Measurements from ENCODE around the gene C1QL4.
"Not testable (repeated sequence)": the region's sequence is repeated elsewhere in the genome, so short reads cannot be mapped to it uniquely, and the experiment has no call there.

Gene C1QL4

DNA sequence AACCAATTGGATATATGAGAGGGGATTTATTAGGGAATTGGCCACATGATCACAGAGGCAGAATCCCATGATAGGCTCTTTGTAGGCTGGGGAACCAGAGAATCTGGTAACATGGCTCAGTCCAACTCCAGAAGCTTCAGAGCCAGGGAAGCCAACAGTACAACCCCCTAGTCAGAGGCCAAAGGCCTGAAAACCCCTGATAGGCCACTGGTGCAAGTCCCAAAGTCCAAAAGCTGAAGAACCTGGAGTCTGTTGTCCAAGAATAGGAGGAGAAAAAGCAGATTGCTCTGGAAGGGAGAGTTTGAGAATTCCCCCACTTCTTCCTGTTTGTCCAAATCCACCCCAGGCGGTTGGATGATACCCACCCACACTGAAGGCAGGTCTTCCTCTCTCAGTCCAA, 22.2 kb downstream of the C1QL4 start:
- DNase-seq (ENCODE audit: low read depth): no peak
- no peak overlapping the region for H3K4me3 ChIP-seq (ENCODE audit: low read depth, low read length)

DNA sequence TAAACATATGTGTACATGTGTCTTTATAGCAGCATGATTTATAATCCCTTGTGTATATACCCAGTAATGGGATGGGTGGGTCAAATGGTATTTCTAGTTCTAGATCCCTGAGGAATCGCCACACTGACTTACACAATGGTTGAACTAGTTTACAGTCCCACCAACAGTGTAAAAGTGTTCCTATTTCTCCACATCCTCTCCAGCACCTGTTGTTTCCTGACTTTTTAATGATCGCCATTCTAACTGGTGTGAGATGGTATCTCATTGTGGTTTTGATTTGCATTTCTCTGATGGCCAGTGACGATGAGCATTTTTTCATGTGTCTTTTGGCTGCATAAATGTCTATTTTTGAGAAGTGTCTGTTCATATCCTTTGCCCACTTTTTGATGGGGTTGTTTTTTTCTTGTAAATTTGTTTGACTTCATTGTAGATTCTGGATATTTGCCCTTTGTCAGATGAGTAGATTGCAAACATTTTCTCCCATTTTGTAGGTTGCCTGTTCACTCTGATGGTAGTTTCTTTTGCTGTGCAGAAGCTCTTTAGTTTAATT, 26.5 kb downstream of the C1QL4 start:
- DNase-seq (ENCODE audit: low read depth); H3K4me3 ChIP-seq (ENCODE audit: low read depth, low read length): not testable (repeated sequence)

DNA sequence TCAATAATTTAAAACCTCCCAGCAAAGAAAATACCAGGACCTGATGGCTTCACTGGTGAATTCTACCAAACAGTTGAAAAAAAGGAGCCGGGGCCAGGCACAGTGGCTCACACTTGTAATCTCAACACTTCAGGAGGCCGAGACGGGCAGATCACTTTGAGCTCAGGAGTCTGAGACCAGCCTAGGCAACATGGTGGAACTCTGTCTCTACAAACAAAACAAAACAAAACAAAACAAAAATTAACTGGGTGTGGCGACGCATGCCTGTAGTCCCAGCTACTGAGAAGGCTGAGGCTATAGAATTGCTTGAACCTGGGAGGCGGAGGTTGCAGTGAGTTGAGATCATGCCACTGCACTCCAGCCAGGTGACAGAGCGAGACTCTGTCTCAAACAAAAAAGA, 27.6 kb downstream of the C1QL4 start:
- DNase-seq (ENCODE audit: low read depth): no peak

DNA sequence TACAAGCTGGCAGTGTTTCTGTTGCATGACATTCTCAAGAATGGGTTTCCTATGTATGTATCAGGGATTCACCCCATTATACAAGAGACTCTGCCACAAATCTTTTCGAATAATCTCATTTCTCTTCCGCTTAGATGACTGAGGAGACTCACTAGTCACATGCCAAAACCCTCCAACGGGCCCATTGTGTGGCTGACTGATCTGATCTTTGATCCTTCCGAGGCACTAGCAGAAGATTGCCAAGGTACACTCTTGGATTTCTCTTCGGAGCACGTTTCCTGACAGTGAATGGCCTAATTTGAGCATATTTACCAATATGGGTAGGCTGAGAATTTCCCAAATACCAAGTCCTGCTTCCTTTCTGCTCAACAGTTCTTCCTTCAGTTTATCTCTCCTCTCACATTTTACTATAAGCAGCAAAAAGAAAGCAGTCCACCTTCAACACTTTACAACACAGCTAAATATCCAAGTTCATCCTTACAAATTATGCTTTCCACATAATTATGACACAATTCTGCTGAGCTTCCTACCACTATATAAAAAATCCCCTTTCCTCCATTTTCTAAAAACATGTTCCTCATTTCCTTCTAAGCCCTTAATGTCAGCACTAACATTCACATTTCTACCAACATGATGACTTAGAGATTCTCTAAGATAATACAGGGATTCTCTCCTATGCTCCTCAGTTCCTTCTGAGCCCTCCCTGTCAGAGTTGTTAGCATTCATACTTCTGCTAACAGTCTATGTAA, 31.1 kb downstream of the C1QL4 start:
- H3K4me3 ChIP-seq (ENCODE audit: low read depth, low read length): no peak overlapping the region
- DNase-seq (ENCODE audit: low read depth): no peak

More for the DNA sequence above, 27.6 kb downstream of the C1QL4 start:
- no peak overlapping the region for H3K4me3 ChIP-seq (ENCODE audit: low read depth, low read length)

DNA sequence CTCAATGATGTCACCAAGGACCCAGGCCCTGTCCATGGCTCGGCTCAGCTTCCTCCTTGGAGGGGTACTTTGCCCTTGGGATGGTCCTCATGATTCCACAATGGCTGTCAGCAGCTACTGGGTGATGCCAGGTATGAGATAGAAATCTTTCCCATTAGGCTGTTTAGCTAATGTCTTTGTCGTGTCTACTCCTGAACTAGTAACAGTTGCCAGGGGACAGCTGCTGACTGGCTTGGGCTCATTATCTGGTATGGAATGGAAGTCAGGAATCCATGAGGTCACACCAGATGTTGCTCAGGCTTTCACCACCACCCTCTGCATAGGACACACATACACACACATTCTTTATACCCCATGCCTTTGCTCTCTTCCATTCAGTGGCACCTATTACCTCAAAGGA, 32.8 kb downstream of the C1QL4 start:
- peak; percentile 31 for DNase-seq (ENCODE audit: low read depth)

DNA sequence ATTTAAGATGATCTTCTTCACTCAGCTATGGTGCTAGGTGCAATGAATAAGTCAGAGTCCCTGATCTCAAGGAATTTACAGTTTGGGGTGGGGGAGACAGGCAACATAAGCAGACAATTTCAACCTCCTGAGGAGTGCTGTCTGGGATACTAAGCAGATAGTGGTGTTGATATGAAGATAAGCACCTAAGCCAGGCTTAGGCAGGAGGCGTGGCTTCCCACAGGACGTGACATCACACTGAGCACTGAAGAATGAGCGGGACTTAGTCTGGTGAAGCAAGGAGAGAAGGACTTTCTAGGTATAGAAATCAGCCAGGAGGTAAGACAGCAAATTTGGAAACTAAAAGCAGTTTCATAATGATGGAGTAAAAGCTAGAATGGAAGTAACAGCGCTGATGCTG, 35.2 kb downstream of the C1QL4 start:
- no peak overlapping the region for H3K4me3 ChIP-seq (ENCODE audit: low read depth, low read length)
- no peak for DNase-seq (ENCODE audit: low read depth)

More for the DNA sequence above, 32.8 kb downstream of the C1QL4 start:
- H3K4me3 ChIP-seq (ENCODE audit: low read depth, low read length): no peak overlapping the region

DNA sequence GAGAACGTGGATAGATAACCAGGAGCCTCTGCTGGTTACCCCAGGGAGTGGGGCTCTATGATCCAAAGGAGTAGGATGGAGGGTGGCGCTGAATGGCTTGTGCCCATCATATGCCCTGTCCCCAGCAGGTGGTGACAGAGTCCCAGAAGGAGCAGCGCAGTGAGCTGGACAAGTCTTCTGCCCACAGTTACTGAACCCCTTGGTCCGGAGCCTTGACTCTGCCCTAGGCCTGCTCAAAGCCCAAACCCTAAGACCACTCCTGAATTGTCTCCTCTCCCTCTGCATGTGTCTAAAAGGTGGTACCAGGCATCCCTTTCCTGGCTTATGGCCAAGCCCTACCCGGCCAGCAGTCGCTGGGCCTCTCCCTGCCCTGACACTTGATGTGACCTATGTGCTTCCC, 38.8 kb downstream of the C1QL4 start:
- no peak overlapping the region for H3K4me3 ChIP-seq (ENCODE audit: low read depth, low read length)
- no peak for DNase-seq (ENCODE audit: low read depth)

DNA sequence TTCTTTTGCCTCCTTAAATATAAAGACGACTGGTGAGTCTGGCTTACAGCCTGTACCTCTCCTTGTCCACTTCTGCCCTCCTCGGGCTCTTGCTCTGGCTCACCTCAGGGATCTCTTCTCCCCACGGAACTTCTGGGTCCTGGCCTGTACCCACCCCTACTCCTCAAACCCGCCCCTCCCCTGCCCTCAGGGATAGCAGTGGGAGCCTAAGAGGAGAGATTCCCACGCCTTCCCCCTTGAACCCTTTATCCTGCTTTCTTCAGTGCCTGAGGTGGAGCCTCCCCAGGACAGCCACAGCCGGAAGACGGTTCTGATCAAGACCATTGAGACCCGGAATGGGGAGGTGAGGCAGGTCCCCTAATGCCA, 39.3 kb downstream of the C1QL4 start:
- no peak overlapping the region for H3K4me3 ChIP-seq (ENCODE audit: low read depth, low read length)
- no peak for DNase-seq (ENCODE audit: low read depth)

DNA sequence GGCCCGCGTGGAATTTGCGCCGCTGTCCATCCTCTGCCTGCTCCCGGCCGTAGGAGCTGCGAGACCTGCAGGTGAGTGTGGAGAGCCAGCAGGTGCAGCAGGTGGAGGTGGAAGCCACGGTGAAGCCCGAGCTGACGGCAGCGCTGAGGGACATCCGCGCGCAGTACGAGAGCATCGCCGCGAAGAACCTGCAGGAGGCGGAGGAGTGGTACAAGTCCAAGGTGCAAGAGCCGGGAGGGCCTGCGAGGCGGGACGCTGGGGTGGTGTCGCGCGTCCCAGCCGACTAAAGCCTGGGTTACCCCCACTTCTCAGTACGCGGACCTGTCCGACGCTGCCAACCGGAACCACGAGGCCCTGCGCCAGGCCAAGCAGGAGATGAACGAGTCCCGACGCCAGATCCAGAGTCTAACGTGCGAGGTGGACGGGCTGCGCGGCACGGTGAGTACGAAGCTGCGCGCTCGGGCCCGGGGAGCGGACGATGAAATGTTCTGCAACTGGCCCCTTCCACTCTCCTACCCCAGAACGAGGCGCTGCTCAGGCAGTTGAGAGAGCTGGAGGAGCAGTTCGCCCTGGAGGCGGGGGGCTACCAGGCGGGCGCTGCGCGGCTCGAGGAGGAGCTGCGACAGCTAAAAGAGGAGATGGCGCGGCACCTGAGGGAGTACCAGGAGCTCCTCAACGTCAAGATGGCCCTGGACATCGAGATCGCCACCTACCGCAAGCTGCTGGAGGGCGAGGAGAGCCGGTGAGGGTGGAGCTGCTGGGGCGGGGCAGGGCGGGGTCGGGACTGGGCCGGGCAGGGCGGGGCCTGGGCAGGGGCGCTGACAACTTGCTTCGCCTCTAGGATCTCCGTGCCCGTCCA, 39.9 kb downstream of the C1QL4 start:
- H3K4me3 ChIP-seq (ENCODE audit: low read depth, low read length): peak overlapping the region; percentile 7
- no peak for DNase-seq (ENCODE audit: low read depth)

DNA sequence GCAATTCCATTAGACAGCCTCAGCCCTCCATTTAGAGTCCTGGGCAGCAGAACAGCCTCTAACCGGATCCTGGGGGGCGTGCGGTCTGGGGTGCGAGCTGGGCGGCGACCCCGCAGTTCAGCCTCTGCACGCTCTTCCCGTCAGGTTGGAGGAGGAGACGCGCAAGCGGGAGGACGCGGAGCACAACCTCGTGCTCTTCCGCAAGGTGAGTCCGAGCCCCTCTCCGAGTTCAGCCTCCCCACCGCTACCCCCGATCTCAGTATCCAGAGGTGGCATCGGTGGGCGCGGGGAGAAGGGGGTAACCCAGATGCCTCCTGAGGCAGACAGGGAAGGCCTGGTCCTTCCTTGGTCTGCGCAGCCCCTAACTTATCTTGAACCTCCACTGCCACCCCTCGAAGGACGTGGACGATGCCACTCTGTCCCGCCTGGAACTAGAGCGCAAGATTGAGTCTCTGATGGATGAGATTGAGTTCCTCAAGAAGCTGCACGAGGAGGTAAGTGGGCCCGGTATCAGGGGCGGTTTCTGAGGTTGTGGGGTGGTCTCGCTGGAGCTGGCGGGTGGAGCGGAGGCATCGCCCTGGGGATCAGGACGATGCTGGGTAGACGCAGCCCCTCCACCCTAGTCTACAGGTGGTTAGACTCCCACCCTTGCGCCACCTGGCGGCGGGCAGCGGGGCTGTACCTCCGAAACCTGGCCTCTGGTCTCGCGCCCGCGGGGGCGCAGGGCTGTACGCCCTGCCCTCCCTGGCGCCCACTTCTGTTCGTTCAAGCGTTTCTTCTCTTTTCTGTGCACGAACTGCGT, 40.8 kb downstream of the C1QL4 start:
- H3K4me3 ChIP-seq (ENCODE audit: low read depth, low read length): no peak overlapping the region
- no peak for DNase-seq (ENCODE audit: low read depth)

DNA sequence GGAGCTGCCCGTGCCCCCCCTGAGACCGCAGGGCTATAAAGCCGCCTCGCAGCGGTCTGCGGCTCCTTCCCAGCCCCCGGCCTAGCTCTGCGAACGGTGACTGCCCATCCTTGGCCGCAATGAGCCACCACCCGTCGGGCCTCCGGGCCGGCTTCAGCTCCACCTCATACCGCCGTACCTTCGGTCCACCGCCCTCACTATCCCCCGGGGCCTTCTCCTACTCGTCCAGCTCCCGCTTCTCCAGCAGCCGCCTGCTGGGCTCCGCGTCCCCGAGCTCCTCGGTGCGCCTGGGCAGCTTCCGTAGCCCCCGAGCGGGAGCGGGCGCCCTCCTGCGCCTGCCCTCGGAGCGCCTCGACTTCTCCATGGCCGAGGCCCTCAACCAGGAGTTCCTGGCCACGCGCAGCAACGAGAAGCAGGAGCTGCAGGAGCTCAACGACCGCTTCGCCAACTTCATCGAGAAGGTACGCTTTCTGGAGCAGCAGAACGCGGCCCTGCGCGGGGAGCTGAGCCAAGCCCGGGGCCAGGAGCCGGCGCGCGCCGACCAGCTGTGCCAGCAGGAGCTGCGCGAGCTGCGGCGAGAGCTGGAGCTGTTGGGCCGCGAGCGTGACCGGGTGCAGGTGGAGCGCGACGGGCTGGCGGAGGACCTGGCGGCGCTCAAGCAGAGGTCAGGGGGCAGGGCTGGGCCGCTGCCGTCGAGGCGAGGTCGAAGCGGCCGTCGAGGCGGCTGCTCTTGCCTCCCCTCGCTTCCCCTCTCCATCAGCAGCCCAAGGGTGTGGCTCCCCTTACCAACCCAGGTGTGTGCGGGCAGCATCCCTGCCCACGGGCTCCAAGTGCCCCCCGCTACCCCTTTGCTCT, 41.7 kb downstream of the C1QL4 start, which contains the start of gene PRPH:
Gene PRPH (plus strand): TSS at position 66 of the 855 bp plus-strand sequence. CDS start 54 bp downstream, at position 120.
- H3K4me3 ChIP-seq (ENCODE audit: low read depth, low read length): no peak within 1 kb of the TSS
- no peak for DNase-seq (ENCODE audit: low read depth)

DNA sequence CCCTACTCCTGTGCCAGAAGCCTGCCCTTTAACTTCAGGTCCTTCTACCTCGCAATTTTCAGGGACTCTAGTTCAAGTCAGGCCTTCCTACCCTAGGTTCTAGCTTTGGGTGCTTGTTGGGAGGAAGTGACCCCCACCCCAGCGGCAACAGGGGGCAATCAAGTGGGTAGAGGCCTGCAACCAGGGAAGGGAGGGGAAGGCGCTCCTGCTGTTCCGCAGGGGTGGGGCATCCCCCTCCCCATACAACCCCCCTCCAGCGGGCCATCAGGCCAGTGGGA, 42.2 kb downstream of the C1QL4 start:
- no peak overlapping the region for H3K4me3 ChIP-seq (ENCODE audit: low read depth, low read length)
- DNase-seq (ENCODE audit: low read depth): no peak

DNA sequence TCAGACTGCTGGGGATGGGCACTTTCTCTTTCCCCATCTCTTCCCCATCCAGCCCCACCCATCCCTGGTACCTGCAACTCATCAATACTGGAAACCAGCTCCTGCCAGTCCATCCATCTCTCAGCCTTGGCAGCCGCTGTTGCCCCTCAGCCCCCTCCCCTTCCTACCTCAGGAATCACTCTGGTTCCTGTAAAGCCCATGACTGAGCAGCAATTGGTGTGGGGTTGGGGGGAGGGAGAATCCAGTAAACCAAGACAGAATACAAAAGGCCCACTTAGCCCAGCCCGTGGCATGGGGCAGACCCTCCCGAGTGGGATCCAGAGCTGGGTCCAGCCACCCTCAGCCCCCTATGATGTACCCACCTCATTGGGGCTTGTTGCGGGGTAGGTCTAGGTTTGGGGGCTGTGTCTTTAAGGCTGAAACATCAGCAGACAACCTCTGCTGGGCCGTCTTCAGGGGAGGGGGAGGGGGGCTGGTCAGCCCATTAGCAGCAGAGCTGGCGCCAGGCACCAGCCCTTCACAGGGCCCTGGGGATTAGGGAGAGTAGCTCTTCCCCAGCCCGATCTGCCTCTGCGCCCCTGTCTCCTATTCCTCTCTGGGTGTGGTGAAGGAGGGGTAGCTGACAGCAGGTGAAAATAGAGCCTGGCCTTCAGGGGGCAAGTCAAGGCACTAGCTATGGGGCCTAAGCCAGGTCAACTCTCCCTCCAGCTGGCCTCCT, 42.7 kb downstream of the C1QL4 start:
- no peak for DNase-seq (ENCODE audit: low read depth)
- H3K4me3 ChIP-seq (ENCODE audit: low read depth, low read length): no peak overlapping the region

DNA sequence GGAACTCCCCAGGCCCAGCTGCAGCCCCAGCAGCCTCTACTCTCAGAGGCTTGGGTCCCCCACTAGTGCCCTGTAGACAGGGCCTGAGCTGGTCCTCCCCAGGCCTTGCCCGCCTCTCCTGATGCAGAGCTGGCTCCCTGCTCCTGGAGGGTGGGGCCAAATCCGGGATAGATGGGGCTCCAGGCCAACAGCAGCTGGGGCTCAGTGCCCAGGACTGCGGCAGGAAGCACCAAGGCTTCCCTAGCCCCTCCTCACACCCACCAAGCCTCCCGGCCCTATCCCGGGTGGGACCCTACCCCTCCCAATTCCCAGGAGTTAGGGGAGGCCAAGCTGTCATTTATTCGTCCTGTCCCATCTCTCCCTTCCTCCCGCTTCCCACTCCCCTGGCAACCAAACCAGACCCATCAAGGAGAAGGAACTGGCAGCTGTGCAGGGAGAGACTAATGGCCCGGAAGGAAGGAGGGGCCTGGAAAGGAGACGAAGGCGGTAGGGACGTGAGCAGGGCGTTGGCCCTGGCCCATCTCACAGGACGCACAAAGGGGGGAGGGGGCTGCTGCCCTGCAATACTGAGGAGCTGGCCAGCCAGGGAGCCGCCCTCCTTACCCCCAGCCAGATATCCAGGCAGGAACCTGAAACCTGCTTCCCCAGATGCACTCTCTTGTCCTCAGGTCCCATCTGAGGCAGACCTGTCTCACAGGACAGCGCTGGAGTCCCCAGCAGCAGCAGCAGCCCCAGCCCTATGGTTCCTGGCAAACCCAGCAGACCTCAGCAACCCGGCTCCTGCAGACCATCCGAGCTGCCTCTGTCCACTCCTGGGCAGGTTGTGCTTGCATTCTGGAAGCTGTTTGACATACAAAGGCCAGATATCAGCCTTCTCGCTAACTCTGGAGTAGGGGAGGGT, 43.7 kb downstream of the C1QL4 start:
- DNase-seq (ENCODE audit: low read depth): no peak
- no peak overlapping the region for H3K4me3 ChIP-seq (ENCODE audit: low read depth, low read length)

DNA sequence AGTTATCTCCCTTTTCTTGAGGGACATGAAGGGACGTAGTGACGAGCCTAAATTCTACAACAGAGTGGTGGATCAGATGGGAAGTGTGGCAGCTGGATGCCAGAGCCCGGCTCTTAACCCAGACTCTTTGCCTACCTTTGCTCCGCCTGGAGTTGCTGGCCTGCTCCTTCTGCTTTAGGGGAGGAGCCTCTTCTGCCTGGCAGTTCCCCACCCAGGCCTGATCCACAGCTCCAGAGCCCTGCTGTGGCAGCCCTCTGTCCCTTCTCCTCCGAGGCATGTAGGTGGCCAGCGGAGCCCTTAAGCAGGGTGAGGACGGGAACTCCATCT, 44.3 kb downstream of the C1QL4 start:
- no peak overlapping the region for H3K4me3 ChIP-seq (ENCODE audit: low read depth, low read length)
- DNase-seq (ENCODE audit: low read depth): no peak

DNA sequence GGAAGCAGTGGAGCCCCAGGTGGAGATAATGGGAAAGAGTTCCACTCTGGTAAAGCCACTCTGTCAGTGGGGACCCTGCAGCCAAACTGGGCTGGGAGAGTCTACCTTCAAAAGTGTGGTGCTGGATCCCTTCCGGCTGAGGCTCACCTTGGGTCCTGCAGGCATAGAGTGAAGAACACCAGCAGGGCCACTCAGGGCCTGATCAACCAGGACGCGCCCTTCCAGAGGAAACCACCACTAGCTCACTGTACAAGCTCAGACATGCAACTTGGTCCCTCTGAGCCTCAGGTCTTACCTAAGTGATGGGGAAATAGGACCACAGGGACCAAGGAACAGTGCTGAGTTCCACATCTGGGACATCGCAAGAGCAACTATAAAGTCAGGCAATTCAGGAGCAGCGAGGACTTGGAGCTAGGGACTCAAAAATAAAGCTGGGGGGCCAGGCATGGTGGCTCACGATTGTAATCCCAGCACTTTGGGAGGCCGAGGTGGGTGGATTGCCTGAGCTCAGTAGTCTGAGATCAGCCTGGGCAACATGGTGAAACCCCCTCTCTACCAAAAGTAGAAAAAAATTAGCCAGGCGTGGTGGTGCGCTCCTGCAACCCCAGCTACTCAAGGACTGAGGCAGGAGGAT, 47.9 kb downstream of the C1QL4 start:
- DNase-seq (ENCODE audit: low read depth): no peak
- no peak overlapping the region for H3K4me3 ChIP-seq (ENCODE audit: low read depth, low read length)

DNA sequence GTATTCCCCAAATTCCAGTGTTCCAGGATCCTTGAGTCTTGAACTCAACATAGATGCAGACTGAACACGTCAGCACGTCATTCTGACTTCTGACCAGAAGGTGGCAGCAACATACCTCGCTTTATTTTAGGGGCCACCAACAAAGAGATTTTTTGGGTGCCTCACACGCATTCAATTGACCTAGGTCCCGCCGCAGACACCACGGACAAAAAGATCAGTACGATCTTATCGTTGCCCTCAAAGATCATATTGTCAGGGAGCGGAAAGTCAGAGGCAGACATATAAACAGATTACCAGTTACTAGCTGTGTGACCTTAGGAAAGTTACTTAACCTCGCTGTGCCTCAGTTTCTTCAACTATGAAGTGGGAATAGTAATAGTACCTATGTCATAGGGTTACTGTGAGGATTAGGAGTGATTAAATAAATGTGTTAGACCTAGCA, 48.6 kb downstream of the C1QL4 start:
- DNase-seq (ENCODE audit: low read depth): no peak
- H3K4me3 ChIP-seq (ENCODE audit: low read depth, low read length): no peak overlapping the region
